Thyroid gland (tissue), 4 donors: ENCODE results near the gene XYLT2. TPM values are rescaled to one million over a fixed set of nuclear protein-coding genes. Genes with fewer than 3 reads are reported as not detected.

Experiments
- DNase-seq, 2 donors: peaks; one replicate each; pipeline ENCODE4 v3.0.0-alpha.2; 2019
- H3K27ac ChIP-seq, 3 donors: fragments of 200-600 bp; sonication (generic); 1 replicate in 2 of 3; 2 replicates in 1 of 3; pipeline ENCODE4 v1.5.1; 2016 to 2019; ENCODE audit warnings: mild to moderate bottlenecking in 1 of 3, moderate library complexity in 1 of 3
- H3K27me3 ChIP-seq: fragments of 200-600 bp; sonication (generic); one replicate; pipeline ENCODE4 v1.5.1; 2019
- H3K36me3 ChIP-seq, 2 donors: fragments of 200-600 bp; sonication (generic); one replicate each; pipeline ENCODE4 v1.5.1; 2016 to 2019
- H3K4me1 ChIP-seq, 2 donors: fragments of 200-600 bp; sonication (generic); one replicate each; pipeline ENCODE4 v1.5.1; 2017 to 2019
- H3K4me3 ChIP-seq, 3 donors: fragments of 200-600 bp; sonication (generic); replicated peaks in 1 of 3; 1 replicate in 2 of 3; 2 replicates in 1 of 3; pipeline ENCODE4 v1.5.1; 2016; ENCODE audit warnings: mild to moderate bottlenecking in 1 of 3
- H3K9me3 ChIP-seq: fragments of 200-600 bp; sonication (generic); one replicate; pipeline ENCODE4 v1.5.1; 2017
- CTCF ChIP-seq, 6 experiments: fragments of 200-600 bp in 3 of 6; fragments of 450-650 bp in 3 of 6; sonication (generic) in 3 of 6; IDR thresholded peaks; one replicate each; pipeline ENCODE4 v1.5.1; 2016 to 2019; ENCODE audit warnings: antibody characterized with exemption in 6 of 6, mild to moderate bottlenecking in 2 of 6, inconsistent platforms in 1 of 6, moderate library complexity in 1 of 6
- POLR2A ChIP-seq, 2 donors: fragments of 450-650 bp; IDR thresholded peaks; one replicate each; pipeline ENCODE4 v1.6.1; 2017; ENCODE audit warnings: antibody characterized with exemption in 2 of 2, mild to moderate bottlenecking in 2 of 2, moderate library complexity in 1 of 2
- WGBS, 2 donors: methylation state at CpG; one replicate each; pipeline ENCODE4 v1.1.5; 2017; 5-methylcytosine and 5-hydroxymethylcytosine counted together
- intact Hi-C: fragments of 100-400 bp; cut with DNase I; formaldehyde crosslinking; loops from one replicate; pipeline ENCODE4 v1.15.1; 2023
- small RNA-seq: library from RNA; depleted of rRNA; stranded (forward); fragments of <200 nt; gene quantifications from one replicate; pipeline ENCODE3, GENCODE V24; 2016
- total RNA-seq, 4 donors: library from RNA; depleted of rRNA; stranded (reverse); fragments of >200 nt; gene quantifications; one replicate each; pipeline ENCODE4 v1.2.3, GENCODE V29; 2016

Gene XYLT2
- total RNA-seq, 4 donors from 2014 or later, result 22.4 to 33.4 (median 28.8) TPM

GRCh38 chr17:50407921-50408320 is 62.0 kb downstream of the XYLT2 start:
- WGBS, 2 donors, result 27 to 47% methylated on average over 4 of the region's 4 CpGs
- Histone ChIP-seq H3K27ac (peak overlapping the region; percentile 84 to 86 (median 85)), H3K4me3 (no peak overlapping the region), H3K9me3 (no peaks in the 10 kb centered on the region), H3K27me3 (no peaks in the 10 kb centered on the region), H3K36me3 (no peaks in the 10 kb centered on the region), H3K4me1 (peaks cover 22 to 24% of the 10 kb centered on the region in 2 donors)
- TF ChIP-seq CTCF (IDR thresholded peaks at IDR 0.05), result no peak
- no peak for TF ChIP-seq POLR2A (IDR thresholded peaks at IDR 0.05)
- DNase-seq, result peak; percentile 82 to 84
- intact Hi-C loops, result no loop called here

Small RNA genes lying within 50 kb of the gene (small RNA-seq; reads per million reads assigned to genes)
- not detected for gene RF00019

Other genes with a start within 250 kb of the XYLT2 start
- gene SAMD14, start 216.0 kb upstream of the XYLT2 start, total RNA-seq, result under 1 TPM; 0.24 to 0.81 (median 0.58) TPM
- gene PPP1R9B, start 195.4 kb upstream of the XYLT2 start, total RNA-seq, result 10 to 100 TPM; 28.6 to 37.2 (median 31.9) TPM
- gene SGCA, start 180.1 kb upstream of the XYLT2 start, total RNA-seq, result 1 to 10 TPM in 1 of 4 donors, not detected in 3; 2.0 TPM
- 10 to 100 TPM; 12.2 to 57.3 (median 18.5) TPM for gene COL1A1, start 144.5 kb upstream of the XYLT2 start, total RNA-seq
- not detected for gene TMEM92, start 71.7 kb upstream of the XYLT2 start, total RNA-seq
- 100 to 1,000 TPM in 1 of 4 donors, 10 to 100 TPM in 3; 44.6 to 115 (median 80.8) TPM for gene MRPL27, start 27.1 kb downstream of the XYLT2 start, total RNA-seq
- under 1 TPM in 2 of 4 donors, not detected in 2; 0.27 to 0.93 TPM for gene EME1, start 27.1 kb downstream of the XYLT2 start, total RNA-seq
- gene LRRC59, start 51.4 kb downstream of the XYLT2 start, total RNA-seq, result 10 to 100 TPM; 57.4 to 91.0 (median 77.5) TPM
- gene ACSF2, start 80.1 kb downstream of the XYLT2 start, total RNA-seq, result 100 to 1,000 TPM in 3 of 4 donors, 10 to 100 TPM in 1; 97.3 to 193 (median 143) TPM
- gene CHAD, start 122.8 kb downstream of the XYLT2 start, total RNA-seq, result under 1 TPM in 1 of 4 donors, not detected in 3; 0.67 TPM
- gene RSAD1, start 132.7 kb downstream of the XYLT2 start, total RNA-seq, result 10 to 100 TPM; 30.2 to 50.1 (median 34.7) TPM
- gene MYCBPAP, start 162.3 kb downstream of the XYLT2 start, total RNA-seq, result 1 to 10 TPM in 3 of 4 donors, under 1 TPM in 1; 0.78 to 3.2 (median 1.6) TPM
- 10 to 100 TPM in 1 of 4 donors, 1 to 10 TPM in 1, under 1 TPM in 1, not detected in 1; 0.63 to 31.6 (median 3.5) TPM for gene EPN3, start 186.6 kb downstream of the XYLT2 start, total RNA-seq
- 100 to 1,000 TPM in 3 of 4 donors, 10 to 100 TPM in 1; 94.9 to 177 (median 125) TPM for gene SPATA20, start 201.0 kb downstream of the XYLT2 start, total RNA-seq
- gene CACNA1G, start 214.6 kb downstream of the XYLT2 start, total RNA-seq, result 1 to 10 TPM in 1 of 4 donors, under 1 TPM in 3; 0.13 to 3.3 (median 0.52) TPM